GM18526 (cell line): ENCODE measurements around the gene SLC4A7.

Experiments used
- POLR2A ChIP-seq: IDR thresholded peaks from 3 replicates; pipeline ENCODE4 v1.6.1; 2011; ENCODE audit not compliant: insufficient read length; ENCODE audit errors: extremely low read depth

Gene SLC4A7

DNA sequence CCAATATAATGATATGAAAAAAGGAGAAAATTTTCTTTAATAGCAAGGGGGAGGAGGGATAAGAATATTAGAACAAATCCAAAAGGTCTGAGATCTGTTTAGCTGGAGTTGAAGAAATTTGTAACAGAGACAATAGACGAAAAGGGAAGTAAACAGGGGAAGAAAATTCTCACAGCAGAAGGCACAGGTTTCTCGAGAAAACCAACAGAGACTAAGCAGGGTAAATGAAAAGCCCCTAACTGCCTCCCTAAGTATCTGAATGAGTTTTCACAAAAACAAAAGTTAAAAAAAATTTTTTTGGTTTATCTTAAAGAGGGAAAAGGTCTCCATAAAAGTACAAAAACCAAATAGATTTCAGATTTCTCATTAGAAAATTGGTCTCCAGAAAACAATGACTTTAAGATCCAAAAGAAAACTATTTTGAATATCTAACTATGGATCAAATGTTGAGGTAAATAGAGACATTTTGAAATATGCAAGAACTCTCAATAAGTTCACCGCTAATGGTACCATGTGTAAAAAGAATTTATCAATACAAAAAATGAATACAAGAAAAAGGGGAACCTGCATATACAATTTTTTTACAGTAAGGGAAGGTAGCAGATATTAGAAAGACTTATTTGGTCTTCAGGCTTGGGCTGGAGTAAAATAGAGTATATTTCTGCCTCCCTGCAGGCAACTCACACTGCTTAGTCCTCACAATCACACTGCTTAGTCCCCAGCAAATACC is 91.1 kb downstream of the SLC4A7 start:
- TF ChIP-seq POLR2A: no peak

- no peak for TF ChIP-seq POLR2A
Measured at GRCh38 chr3:27391796-27392195, 92.4 kb downstream of the SLC4A7 start.

GRCh38 chr3:27387625-27388024 is 96.6 kb downstream of the SLC4A7 start:
- no peak for TF ChIP-seq POLR2A

GRCh38 chr3:27385504-27385903 is 98.7 kb downstream of the SLC4A7 start:
- no peak for TF ChIP-seq POLR2A

GRCh38 chr3:27384191-27384590 is 100.0 kb downstream of the SLC4A7 start:
- no peak for TF ChIP-seq POLR2A

DNA sequence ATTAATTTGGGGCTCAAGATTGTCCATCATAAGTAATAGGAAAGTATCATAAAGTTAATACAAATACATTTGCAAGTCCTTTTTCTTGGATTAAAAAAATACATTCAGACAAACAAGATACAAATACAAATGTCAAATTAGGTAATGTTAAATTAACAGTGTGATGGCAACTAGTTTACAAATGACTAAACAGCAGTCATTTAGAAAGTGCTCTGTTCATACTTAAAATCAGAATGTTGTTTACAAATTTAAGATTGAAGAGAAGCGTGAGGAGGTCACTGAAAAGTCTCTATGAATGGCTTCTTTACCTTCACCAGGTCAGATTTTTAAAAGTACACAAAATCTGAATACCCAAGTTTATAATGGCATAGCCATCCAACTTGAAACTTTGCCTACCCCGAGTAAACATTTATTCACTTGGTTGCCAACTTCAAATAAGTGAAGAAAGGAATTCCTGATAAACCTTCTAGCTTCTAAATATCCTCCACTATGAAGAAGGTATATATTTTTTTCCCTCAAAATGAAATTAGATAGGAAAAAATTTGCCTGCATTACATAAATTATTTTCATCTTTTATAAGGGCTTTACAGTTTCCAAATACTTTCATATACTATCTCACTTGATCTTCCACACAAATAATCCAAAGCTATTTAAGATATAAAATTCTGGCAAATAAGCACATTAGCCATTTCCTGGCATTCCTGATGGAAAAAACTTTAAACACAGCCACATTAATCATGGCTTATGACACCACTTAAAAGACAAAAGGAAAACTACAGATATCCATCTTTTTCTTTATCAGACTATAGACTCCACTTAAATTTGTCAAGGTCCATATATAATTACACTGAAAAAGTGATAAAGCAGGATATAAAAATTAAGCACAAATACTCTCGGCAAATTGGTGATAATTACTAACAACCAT is 103.5 kb downstream of the SLC4A7 start:
- no peak for TF ChIP-seq POLR2A

- TF ChIP-seq POLR2A: no peak
Measured at GRCh38 chr3:27378331-27378730, 105.9 kb downstream of the SLC4A7 start.

DNA sequence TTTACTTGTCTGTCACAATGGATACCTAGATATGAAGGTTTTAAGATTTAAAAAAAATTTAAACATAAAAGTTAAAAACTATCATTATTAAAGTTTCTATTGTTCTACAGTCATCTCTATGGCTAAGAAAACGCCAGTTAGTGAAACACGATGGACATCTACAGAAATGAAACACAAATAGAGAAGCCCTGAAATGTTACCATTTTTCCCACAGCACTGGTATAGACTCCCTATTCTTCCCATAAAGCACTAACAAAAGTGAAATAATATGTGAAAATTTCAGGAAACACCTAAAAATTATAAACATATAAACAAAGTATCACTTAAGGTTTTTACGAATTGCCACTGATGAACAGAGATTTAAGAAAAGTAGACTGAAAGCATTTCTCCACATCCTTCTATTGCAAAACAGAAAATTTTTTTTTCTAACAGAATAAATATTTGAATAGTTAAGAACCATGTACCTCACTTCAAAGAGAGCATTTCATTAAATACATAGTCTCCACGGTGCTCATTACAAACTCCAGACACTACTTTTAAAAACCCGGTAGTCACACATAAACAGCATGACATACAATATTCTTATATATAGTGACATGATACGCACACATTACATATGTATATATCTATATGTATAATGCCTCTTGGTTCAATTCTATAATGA is 107.9 kb downstream of the SLC4A7 start:
- TF ChIP-seq POLR2A: no peak

GRCh38 chr3:27368831-27369607 is 115.2 kb downstream of the SLC4A7 start, which contains the start of gene NEK10:
Gene NEK10, minus strand, starts transcription at chr3:27369383. Its CDS starts 16,501 bp downstream, at chr3:27352882.
- no peak for TF ChIP-seq POLR2A

GRCh38 chr3:27366062-27366591 is 118.1 kb downstream of the SLC4A7 start:
- TF ChIP-seq POLR2A: no peak

DNA sequence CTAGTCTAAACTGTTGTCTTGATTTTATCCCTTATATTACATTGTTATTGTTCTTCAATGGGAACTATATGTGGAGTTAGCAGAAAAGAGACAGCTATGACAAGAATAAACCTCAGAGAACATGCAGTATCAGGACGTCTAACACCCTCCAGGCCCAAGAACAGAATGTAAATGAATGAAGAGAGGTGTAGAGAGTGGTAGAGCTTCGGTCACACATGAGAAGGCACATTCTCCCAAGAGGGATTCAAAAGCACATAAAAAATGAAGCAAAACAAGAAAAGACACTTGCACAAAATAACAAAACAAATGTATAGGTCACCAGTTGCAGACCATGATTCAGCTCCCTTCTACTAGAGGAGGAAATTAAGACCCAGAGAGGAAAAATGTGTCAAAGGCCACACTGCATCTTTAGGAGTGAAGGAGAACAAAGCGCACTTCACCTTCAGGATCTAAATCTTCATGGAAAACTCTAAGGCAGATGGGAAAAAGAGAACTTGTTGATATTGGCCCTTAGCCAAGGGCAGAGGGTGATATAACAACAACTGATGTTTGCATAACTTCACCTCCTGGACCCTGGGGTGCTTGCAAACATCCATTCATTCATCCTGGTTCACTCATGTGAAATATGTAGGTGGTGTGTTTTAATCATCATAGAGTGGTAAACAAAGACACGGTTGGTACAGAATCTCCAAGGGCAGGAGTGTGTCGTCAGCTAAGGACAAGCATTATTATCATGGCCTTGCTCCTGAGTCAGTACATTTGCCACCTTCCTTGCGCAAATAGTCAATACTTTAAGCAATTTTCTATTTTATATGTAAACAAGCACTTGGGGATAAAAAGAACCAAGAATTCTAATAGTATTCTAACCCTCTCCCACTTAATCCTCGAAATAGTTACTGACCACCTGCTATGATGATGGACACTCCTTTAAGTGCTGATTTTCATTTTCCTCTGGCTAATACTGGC is 123.8 kb downstream of the SLC4A7 start:
- no peak for TF ChIP-seq POLR2A

DNA sequence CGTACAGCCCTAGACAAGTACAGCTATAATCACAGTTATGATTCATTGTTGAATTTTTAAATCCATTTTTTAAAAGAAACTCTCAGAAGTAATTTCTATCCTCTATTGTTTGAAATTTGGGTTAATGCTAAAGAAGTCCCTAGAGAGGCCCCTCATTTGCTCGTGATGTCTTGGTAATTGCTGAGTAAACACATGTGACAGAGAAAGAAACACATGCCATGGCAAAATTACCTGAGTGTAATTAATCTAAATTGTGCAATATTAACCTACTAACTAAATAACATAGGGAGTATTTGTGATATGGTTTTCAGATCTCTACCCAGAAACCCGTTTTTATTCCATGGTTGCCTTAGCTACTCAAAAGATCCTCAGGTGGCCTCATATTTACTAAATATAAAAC is 125.8 kb downstream of the SLC4A7 start:
- TF ChIP-seq POLR2A: no peak

- no peak for TF ChIP-seq POLR2A
Measured at GRCh38 chr3:27357665-27358258, 126.4 kb downstream of the SLC4A7 start.

DNA sequence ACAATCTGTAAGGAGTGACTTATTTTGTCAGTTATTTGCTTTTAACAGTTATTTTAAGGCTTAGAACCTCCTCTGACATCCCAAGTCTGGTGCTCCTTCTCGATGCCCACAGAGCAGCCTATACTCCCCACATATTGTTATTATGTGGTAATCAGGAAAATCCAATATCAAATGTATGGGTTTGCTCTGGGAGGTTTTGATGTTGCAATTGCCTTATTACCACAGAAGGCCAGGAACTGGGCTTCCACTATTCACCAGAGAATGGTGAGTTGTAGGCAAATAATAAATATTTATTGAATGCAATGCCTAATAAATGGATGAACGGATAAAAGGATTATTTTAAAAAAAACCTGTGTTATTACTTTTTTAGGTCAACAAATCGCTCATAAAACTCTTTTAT is 127.2 kb downstream of the SLC4A7 start:
- no peak for TF ChIP-seq POLR2A
